GM23338 (cell line): ENCODE measurements around the gene FAM117B. TPM values are rescaled to one million over a fixed set of nuclear protein-coding genes. Genes with fewer than 3 reads are reported as not detected.

ENCODE experiments used
- ATAC-seq: fragments of 200-7000 bp; cut with Tn5 transposase; 3 replicates; pipeline ENCODE4 v1.9.1; 2020
- DNase-seq: peaks from one replicate; pipeline ENCODE4 v3.0.0-alpha.2; 2015; ENCODE audit warnings: low spot score
- H2AFZ ChIP-seq: fragments of 200-600 bp; sonication (generic); 2 replicates; pipeline ENCODE4 v1.8.0; 2016; ENCODE audit warnings: antibody characterized with exemption, mild to moderate bottlenecking, moderate library complexity
- H3F3A ChIP-seq: fragments of 200-600 bp; sonication (generic); replicated peaks from 2 replicates; pipeline ENCODE4 v1.8.0; 2017; ENCODE audit warnings: antibody characterized with exemption, mixed run types, low read depth
- H3K27ac ChIP-seq: fragments of 200-600 bp; sonication (generic); 2 replicates; pipeline ENCODE4 v1.6.1; 2016; ENCODE audit warnings: low read depth
- H3K27me3 ChIP-seq: fragments of 200-600 bp; sonication (generic); 2 replicates; pipeline ENCODE4 v1.8.0; 2016; ENCODE audit warnings: mild to moderate bottlenecking, mixed run types, moderate library complexity; ENCODE audit not compliant: insufficient read depth
- H3K36me3 ChIP-seq: fragments of 200-600 bp; sonication (generic); 2 replicates; pipeline ENCODE4 v1.8.0; 2016; ENCODE audit warnings: mild to moderate bottlenecking; ENCODE audit not compliant: insufficient read depth
- H3K4me1 ChIP-seq: fragments of 200-600 bp; sonication (generic); 2 replicates; pipeline ENCODE4 v1.8.0; 2016; ENCODE audit warnings: mild to moderate bottlenecking, moderate library complexity; ENCODE audit not compliant: insufficient read depth
- H3K4me2 ChIP-seq: fragments of 200-600 bp; sonication (generic); 2 replicates; pipeline ENCODE4 v1.7.1; 2017; ENCODE audit warnings: mixed run types
- H3K4me3 ChIP-seq: fragments of 200-600 bp; sonication (generic); 2 replicates; pipeline ENCODE4 v1.6.1; 2016; ENCODE audit warnings: mixed run types
- H3K79me2 ChIP-seq: fragments of 200-600 bp; sonication (generic); replicated peaks from 2 replicates; pipeline ENCODE4 v1.8.0; 2017; ENCODE audit warnings: mild to moderate bottlenecking; ENCODE audit not compliant: insufficient read depth
- H3K9me2 ChIP-seq: fragments of 200-600 bp; sonication (generic); 2 replicates; pipeline ENCODE4 v1.8.0; 2017; ENCODE audit not compliant: insufficient read depth
- H4K20me1 ChIP-seq: fragments of 200-600 bp; sonication (generic); replicated peaks from 2 replicates; pipeline ENCODE4 v1.8.0; 2017; ENCODE audit warnings: mild to moderate bottlenecking; ENCODE audit not compliant: insufficient read depth
- H3K27ac Mint-ChIP-seq: 2 replicates; pipeline ENCODE4 v1.8.0; 2020; ENCODE audit warnings: inconsistent platforms, mild to moderate bottlenecking, moderate library complexity, mixed read lengths
- H3K27me3 Mint-ChIP-seq: 3 replicates; pipeline ENCODE4 v1.8.0; 2022; ENCODE audit warnings: low read depth, mild to moderate bottlenecking, moderate library complexity, mixed read lengths, inconsistent platforms; ENCODE audit not compliant: insufficient read depth, poor library complexity
- H3K36me3 Mint-ChIP-seq: 3 replicates; pipeline ENCODE4 v1.8.0; 2021; ENCODE audit warnings: low read depth, mild to moderate bottlenecking, inconsistent platforms, moderate library complexity, mixed read lengths
- H3K4me1 Mint-ChIP-seq: 3 replicates; pipeline ENCODE4 v1.8.0; 2020; ENCODE audit warnings: mild to moderate bottlenecking, inconsistent platforms, mixed read lengths
- H3K4me3 Mint-ChIP-seq: 3 replicates; pipeline ENCODE4 v1.8.0; 2021; ENCODE audit warnings: moderate library complexity, mild to moderate bottlenecking, inconsistent platforms, mixed read lengths
- H3K9me3 Mint-ChIP-seq: 3 replicates; pipeline ENCODE4 v1.8.0; 2020; ENCODE audit warnings: moderate library complexity, mild to moderate bottlenecking, inconsistent platforms, mixed read lengths
- CREB1 ChIP-seq: fragments of 250-450 bp; sonication (Bioruptor Pico); IDR thresholded peaks from 2 replicates; pipeline ENCODE4 v1.5.0; 2020; ENCODE audit warnings: low read depth, mild to moderate bottlenecking, moderate library complexity
- ETS1 ChIP-seq: IDR thresholded peaks from 2 replicates; pipeline ENCODE4 v1.6.1; 2016; ENCODE audit warnings: antibody characterized with exemption
- EZH2phosphoT487 ChIP-seq: fragments of 200-600 bp; sonication (generic); IDR thresholded peaks from one replicate; pipeline ENCODE4 v1.8.1; 2018; ENCODE audit warnings: antibody characterized with exemption; ENCODE audit not compliant: unreplicated experiment
- NANOG ChIP-seq: IDR thresholded peaks from 2 replicates; pipeline ENCODE4 v1.6.1; 2016; ENCODE audit warnings: antibody characterized with exemption, borderline replicate concordance
- POLR2AphosphoS5 ChIP-seq: IDR thresholded peaks from 2 replicates; pipeline ENCODE4 v1.6.1; 2016; ENCODE audit warnings: antibody characterized with exemption, low read depth
- REST ChIP-seq: IDR thresholded peaks from one replicate; pipeline ENCODE4 v1.6.1; 2018; ENCODE audit warnings: antibody characterized with exemption; ENCODE audit not compliant: unreplicated experiment
- STAT1 ChIP-seq: IDR thresholded peaks from one replicate; pipeline ENCODE4 v1.6.1; 2016; ENCODE audit warnings: antibody characterized with exemption; ENCODE audit not compliant: unreplicated experiment
- ZNF114 ChIP-seq: fragments of 250-450 bp; sonication (Bioruptor Pico); IDR thresholded peaks from 2 replicates; pipeline ENCODE4 v1.5.0; 2020; ENCODE audit warnings: mild to moderate bottlenecking, moderate library complexity
- ZNF331 ChIP-seq: fragments of 250-450 bp; sonication (Bioruptor Pico); IDR thresholded peaks from 2 replicates; pipeline ENCODE4 v1.5.0; 2020; ENCODE audit warnings: low read depth, mild to moderate bottlenecking, moderate library complexity
- ZNF462 ChIP-seq: fragments of 250-450 bp; sonication (Bioruptor Pico); IDR thresholded peaks from 2 replicates; pipeline ENCODE4 v1.5.0; 2020; ENCODE audit warnings: mild to moderate bottlenecking, moderate library complexity
- polyA plus RNA-seq: library from polyadenylated mRNA; unstranded; fragments of >200 nt; fragmentation: Nextera tagmentation; extraction: Ambion mirVana; gene quantifications from 2 replicates; pipeline ENCODE4 v1.2.1, GENCODE V29; 2016
- total RNA-seq: library from RNA; depleted of rRNA; stranded (reverse); fragments of >200 nt; shearing (Covaris generic); gene quantifications from 2 replicates; pipeline ENCODE4 v1.2.3, GENCODE V29; 2014

FAM117B gene
- total and polyA plus RNA-seq, 2 experiments from 2014 or later: 8.4 to 23.0 TPM

GRCh38 chr2:202703091-202703490, 68.3 kb downstream of the FAM117B start:
- H3K27ac ChIP-seq: no peak overlapping the region
- H3K79me2 ChIP-seq: peaks cover 63% of the 10 kb centered on the region
- ATAC-seq (no peak), DNase-seq (no peak)
- Mint-ChIP-seq H3K36me3 (peaks cover 29% of the 10 kb centered on the region), H3K4me1 (no peaks in the 10 kb centered on the region), H3K27me3 (peaks cover 2% of the 10 kb centered on the region), H3K9me3 (no peaks in the 10 kb centered on the region; the same call in 2 of the 3 replicates), H3K27ac (no peak overlapping the region; the same call in 1 of the 2 replicates), H3K4me3 (no peak overlapping the region)
- no peaks in the 10 kb centered on the region for H3K4me1 ChIP-seq
- no peaks in the 10 kb centered on the region for H3K27me3 ChIP-seq
- H3K4me3 ChIP-seq: no peak overlapping the region
- no peak overlapping the region for H3K4me2 ChIP-seq
- H3F3A ChIP-seq: no peaks in the 10 kb centered on the region
- H3K9me2 ChIP-seq: no peaks in the 10 kb centered on the region
- no peak overlapping the region for H2AFZ ChIP-seq
- H3K36me3 ChIP-seq: no peaks in the 10 kb centered on the region
- peaks cover 12% of the 10 kb centered on the region for H4K20me1 ChIP-seq
- TF ChIP-seq ETS1 (no peak), STAT1 (no peak), POLR2AphosphoS5 (no peak)

GRCh38 chr2:202704248-202704647, 69.5 kb downstream of the FAM117B start:
- Mint-ChIP-seq H3K9me3 (no peaks in the 10 kb centered on the region; the same call in 2 of the 3 replicates), H3K27ac (no peak overlapping the region), H3K36me3 (peaks cover 22% of the 10 kb centered on the region), H3K4me1 (no peaks in the 10 kb centered on the region), H3K27me3 (peaks cover 2% of the 10 kb centered on the region), H3K4me3 (no peak overlapping the region)
- Histone ChIP-seq H3K4me2 (no peak overlapping the region), H3K27ac (no peak overlapping the region), H3K4me3 (no peak overlapping the region), H3K4me1 (no peaks in the 10 kb centered on the region), H3K9me2 (no peaks in the 10 kb centered on the region), H3K79me2 (peaks cover 73% of the 10 kb centered on the region), H4K20me1 (peaks cover 12% of the 10 kb centered on the region), H2AFZ (no peak overlapping the region), H3K36me3 (no peaks in the 10 kb centered on the region), H3K27me3 (no peaks in the 10 kb centered on the region), H3F3A (no peaks in the 10 kb centered on the region)
- DNase-seq (no peak), ATAC-seq (no peak)
- TF ChIP-seq ETS1: no peak
- no peak for TF ChIP-seq CREB1
- no peak for TF ChIP-seq ZNF331 (CRISPR knock-in tag)
- TF ChIP-seq REST: no peak
- no peak for TF ChIP-seq NANOG
- TF ChIP-seq EZH2phosphoT487: no peak
- no peak for TF ChIP-seq STAT1
- TF ChIP-seq POLR2AphosphoS5: no peak
- TF ChIP-seq ZNF462 (CRISPR knock-in tag): no peak
- no peak for TF ChIP-seq ZNF114 (CRISPR knock-in tag)
